HG03060 (cell line): Measurements from ENCODE around the gene FCGR2B.
A peak's percentile ranks its signal among the peaks of the same experiment; 100 is the strongest.

ENCODE experiments used
- ATAC-seq: cut with Tn5 transposase; IDR thresholded peaks from one replicate; pipeline ENCODE4 v1.9.1; 2021; ENCODE audit warnings: low read depth, moderate number of reproducible peaks; ENCODE audit not compliant: unreplicated experiment

Gene FCGR2B

DNA sequence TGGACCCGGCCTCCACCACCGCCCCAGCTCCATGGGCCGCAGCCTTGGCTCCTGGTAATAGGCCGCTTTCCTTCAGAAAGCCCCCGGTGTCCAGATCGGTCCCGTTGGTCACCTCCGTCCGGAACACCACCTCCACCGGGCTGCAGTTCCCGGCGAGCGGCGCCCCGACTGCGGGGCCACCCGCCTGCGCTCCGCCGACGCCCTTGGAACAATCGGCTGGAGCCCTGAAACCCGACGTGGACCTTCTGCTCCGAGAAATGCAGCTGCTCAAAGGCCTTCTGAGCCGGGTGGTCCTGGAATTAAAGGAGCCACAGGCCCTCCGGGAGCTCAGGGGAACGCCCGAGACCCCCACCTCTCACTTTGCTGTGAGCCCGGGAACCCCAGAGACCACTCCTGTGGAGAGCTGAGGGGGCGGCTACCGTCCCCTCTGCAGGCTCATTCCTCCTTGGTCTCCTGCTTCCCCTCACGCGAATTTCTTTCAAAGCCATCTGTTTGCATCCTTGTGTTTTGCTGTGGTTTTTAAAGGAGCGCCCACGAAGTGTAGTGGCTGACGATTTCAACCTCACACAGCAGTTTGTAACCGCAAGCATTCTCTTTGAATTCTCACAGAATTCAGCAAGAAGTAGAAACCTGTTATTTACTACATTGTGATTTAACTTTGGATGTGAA, 64.4 kb downstream of the FCGR2B start:
- ATAC-seq, result peak; percentile 11
